EL (cell line): ENCODE measurements around the gene RBP3.
"Not testable (repeated sequence)": the region's sequence is repeated elsewhere in the genome, so short reads cannot be mapped to it uniquely, and the experiment has no call there.

Source experiments
- DNase-seq: peaks from one replicate; pipeline ENCODE4 v3.0.0-alpha.2; 2016

RBP3 gene

GRCh38 chr10:47376522-47377220, 28.5 kb downstream of the RBP3 start:
- no peak for DNase-seq

- no peak for DNase-seq
Measured at GRCh38 chr10:47378183-47378510, 30.0 kb downstream of the RBP3 start.

GRCh38 chr10:47378606-47379444, 30.7 kb downstream of the RBP3 start:
- no peak for DNase-seq

- DNase-seq, result no peak
Measured at GRCh38 chr10:47379445-47379785, 31.3 kb downstream of the RBP3 start.

GRCh38 chr10:47379901-47380300, 31.7 kb downstream of the RBP3 start:
- no peak for DNase-seq

- DNase-seq, result no peak
Measured at GRCh38 chr10:47380341-47381102, 32.4 kb downstream of the RBP3 start.

GRCh38 chr10:47381103-47381395, 32.9 kb downstream of the RBP3 start:
- no peak for DNase-seq

GRCh38 chr10:47381427-47382379, 33.5 kb downstream of the RBP3 start:
- no peak for DNase-seq

- no peak for DNase-seq
Measured at GRCh38 chr10:47383261-47384147, 35.3 kb downstream of the RBP3 start.

GRCh38 chr10:47384148-47384921, 36.2 kb downstream of the RBP3 start, which contains the start of gene ZNF488:
ZNF488 (minus strand) TSS chr10:47384293; CDS start chr10:47368829, 15,464 bp downstream.
- DNase-seq, result peak; percentile 84

- not testable (repeated sequence) for DNase-seq
Measured at GRCh38 chr10:47386104-47386503, 37.9 kb downstream of the RBP3 start.

- DNase-seq, result no peak
Measured at GRCh38 chr10:47388879-47389278, 40.7 kb downstream of the RBP3 start.

- no peak for DNase-seq
Measured at GRCh38 chr10:47389619-47390018, 41.5 kb downstream of the RBP3 start.

- no peak for DNase-seq
Measured at GRCh38 chr10:47396311-47396717, 48.2 kb downstream of the RBP3 start.

GRCh38 chr10:47397256-47397655, 49.1 kb downstream of the RBP3 start:
- no peak for DNase-seq

- DNase-seq, result no peak
Measured at GRCh38 chr10:47400251-47400650, 52.1 kb downstream of the RBP3 start.

GRCh38 chr10:47400786-47401185, 52.6 kb downstream of the RBP3 start:
- no peak for DNase-seq

- DNase-seq, result no peak
Measured at GRCh38 chr10:47401210-47401609, 53.0 kb downstream of the RBP3 start.

GRCh38 chr10:47401874-47402640, 53.9 kb downstream of the RBP3 start:
- no peak for DNase-seq
